ENCODE data around the gene FNDC3B. TPM values are rescaled to one million over a fixed set of nuclear protein-coding genes. Genes with fewer than 3 reads are reported as not detected.
"Not testable (repeated sequence)": the region's sequence is repeated elsewhere in the genome, so short reads cannot be mapped to it uniquely, and the experiment has no call there.

FNDC3B gene
- total RNA-seq, 1 donor from 2014 or later = 147 TPM

DNA sequence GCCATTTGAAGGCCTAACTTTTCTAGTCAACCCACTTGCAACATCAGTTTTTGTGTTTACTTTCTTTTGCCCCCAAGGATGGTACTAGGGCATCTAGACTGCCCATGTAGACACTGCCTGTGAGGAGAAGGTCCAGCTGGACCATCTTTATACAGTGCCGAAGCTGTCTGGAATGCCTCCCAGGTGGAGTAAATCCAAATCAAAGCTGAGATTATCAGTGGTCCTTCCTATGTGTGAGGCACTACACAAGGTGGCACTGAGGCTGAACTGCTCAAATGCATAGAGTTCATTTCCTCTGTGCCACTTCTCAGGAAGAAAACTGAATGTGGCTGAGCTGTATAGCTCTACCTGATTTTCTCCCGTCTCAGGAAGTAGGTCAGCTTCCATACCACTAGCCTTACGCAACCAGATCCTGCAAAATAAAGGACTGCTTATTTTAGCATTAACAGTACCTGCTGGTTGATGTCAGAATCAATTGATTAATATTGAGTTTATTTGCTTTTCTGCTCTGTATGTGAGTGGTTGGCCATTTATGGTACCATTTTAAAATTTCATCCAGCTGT, 302.8 kb downstream of the FNDC3B start:
- DNase-seq = no peak

DNA sequence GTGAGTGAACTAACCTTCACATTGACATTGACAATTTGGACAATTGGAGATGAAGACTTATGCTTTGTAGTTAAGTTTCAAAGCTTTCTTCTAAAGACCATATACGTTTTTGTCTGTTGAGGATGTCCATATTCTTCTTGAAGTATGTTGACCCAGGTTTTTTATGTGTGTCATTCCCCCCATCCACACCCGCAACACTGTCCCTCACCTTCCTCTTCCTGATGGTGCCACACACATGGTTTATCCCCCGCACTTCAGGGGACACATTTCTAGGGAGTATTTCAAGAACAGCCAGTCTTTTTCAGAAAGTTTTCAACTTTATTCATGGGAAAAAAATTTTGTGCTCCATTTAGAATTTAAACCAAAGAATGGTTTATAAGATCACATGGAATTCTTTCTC, 303.7 kb downstream of the FNDC3B start:
- no peak for DNase-seq

DNA sequence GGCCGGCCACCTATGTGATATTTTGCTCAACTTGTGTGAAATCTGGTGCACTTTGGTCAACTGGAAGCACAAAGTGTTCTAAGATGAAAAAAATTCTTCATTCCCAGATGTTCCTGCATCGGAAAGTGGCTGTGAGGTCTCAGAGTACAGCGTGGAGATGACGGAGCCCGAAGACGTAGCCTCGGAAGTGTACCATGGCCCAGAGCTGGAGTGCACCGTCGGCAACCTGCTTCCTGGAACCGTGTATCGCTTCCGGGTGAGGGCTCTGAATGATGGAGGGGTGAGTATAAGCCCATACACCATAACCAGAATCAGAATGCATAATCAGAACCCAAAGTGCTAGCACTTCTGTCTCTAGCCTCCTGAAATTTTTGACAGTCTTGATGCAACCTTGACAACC, 304.6 kb downstream of the FNDC3B start:
- no peak for DNase-seq

DNA sequence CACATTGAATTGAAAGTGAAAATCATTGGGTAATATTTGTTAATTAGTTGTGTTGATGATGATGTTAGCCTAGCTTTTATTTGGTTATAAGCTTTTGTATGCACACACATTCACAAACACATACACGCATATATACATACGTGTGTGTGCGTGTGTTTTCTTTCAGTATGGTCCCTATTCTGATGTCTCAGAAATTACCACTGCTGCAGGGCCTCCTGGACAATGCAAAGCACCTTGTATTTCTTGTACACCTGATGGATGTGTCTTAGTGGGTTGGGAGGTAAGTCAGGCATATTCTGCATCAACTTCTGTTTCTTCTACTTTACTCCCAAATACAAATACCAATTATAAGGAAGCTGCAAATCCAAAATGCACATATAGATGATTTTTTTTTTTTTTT, 306.8 kb downstream of the FNDC3B start:
- no peak for DNase-seq

DNA sequence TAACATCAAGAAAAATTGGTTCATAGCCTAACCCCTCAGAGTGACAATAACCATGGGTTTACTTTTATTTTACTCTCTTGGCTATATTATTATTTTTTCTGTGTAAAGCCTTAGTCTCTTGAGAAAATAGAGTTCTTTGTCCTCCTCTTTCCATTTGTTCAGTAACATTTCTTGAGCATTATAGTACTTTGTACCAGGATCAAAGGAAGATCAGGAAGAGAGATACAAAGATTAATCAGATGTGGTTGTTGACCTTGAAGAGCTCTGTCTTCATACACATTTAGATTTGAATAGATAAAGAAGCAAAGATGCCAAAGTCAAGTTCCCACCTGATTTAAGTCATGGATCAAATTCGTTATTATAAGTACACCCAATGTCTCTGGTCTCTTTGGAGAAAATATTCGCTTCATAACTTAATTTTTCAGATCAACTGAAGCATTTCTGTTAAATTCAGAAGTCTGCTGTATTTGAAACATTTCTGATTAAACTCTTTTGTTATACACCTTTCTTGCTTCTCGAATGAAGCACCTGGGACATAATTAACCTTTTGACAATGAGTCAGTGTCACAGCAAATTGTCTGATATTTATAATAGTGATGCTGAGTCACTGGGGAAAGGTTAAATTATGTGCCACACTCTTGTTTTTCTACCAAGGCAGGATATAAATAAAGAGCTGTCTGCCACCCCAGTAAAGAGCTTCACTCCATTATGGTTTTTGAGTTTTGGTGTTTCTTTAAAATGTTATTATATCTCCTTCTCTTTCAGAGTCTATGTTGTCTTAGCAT, 308.7 kb downstream of the FNDC3B start:
- no peak for DNase-seq

DNA sequence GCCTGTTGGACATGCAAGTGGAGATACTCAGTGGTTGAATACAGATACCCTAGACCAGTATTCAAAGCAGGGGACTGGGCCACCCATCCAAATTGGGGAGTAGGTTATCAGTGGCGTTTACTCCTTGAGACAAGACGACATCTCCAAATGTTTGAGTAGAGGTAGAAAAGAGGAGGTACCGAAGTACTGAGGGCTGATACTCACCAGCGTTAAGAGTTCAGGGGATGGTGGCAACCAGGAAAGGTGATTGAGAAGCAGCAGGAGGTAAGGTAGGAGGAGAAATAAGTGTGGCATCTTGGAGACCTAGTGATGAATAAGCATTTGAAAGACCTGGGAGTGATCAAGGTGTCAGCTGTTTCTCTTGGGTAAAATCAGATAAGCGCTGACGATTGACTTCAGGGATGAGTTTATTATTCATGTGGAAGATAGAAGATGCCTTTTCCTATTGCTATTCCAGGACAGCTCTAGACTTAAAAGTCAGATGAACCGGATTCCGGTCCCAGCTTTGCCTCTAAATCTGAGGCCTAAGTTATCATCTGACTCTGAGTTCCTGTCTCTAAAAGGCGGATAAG, 312.6 kb downstream of the FNDC3B start:
- no peak for DNase-seq

DNA sequence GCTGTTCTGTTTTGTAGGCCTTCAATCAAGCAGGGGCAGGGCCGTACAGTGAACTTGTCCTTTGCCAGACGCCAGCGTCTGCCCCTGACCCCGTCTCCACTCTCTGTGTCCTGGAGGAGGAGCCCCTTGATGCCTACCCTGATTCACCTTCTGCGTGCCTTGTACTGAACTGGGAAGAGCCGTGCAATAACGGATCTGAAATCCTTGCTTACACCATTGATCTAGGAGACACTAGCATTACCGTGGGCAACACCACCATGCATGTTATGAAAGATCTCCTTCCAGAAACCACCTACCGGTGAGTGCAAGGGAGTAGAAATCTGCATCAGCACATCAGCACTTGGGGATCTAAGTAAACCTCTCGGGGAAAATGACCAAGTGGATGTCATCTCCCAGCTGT, 313.4 kb downstream of the FNDC3B start:
- DNase-seq = no peak

DNA sequence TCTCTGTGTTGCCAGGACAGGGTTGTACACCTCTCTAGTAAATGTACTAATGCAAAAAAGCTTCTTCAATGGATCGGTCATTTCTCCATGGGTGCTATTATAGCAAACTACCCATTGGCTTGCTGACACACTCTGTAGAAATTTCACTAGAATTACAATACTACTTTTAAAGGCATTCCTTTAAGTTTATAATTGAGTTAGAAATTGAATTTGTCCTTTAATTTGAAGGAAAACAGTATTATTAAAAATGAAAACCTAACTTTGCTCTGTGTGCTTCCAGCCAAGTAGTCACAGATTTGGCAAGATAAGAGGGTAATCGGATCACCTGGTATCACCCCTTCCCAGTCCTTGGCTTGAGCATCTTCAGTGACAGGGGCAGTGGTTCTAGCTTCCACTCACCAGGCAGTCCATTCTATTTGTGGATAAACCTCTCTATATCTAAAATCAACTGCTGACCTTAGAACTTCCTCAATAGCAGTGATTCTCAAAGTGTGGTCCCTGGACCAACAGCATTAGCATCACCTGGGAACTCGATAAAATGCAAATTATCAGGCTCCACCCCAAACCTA, 315.6 kb downstream of the FNDC3B start:
- DNase-seq = no peak

DNA sequence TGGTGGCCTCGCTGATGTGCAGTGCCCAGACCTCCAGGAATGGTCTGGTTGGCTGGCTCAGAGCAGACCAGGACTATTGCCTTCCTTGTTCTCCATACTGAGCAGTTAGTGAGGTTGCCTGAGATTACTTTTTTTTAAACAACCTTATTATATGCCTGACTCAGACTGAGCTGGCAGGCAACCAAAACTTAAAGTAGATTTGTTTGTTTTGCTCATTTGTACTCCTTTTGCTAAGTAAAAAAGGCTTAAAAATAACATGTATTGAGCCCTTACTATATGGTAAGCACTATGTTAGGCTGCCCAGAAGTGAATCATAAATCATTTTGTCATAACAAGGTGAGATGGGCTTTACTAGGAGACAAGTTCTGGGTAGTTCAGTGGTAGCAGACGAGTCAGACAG, 316.5 kb downstream of the FNDC3B start:
- peak; percentile 77 for DNase-seq

DNA sequence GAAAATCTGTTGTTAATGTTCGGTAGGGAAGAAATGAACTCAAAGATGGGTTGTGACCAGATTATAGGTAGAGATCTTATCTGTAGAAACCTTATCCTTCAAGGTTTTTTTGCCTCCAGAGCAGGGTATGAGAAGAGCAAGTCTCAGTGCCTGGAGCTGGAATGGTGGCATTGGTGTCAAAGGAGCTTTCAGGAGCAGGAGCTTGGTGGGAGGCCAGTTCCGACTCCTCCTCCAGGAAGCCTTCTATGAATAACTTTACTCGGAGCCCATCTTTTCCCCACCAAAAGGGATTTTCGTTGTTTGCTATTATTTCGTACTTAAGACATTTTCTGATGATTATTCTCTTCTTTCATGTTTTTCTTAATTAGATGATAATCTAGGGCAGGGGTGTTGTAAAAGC, 317.0 kb downstream of the FNDC3B start:
- no peak for DNase-seq

DNA sequence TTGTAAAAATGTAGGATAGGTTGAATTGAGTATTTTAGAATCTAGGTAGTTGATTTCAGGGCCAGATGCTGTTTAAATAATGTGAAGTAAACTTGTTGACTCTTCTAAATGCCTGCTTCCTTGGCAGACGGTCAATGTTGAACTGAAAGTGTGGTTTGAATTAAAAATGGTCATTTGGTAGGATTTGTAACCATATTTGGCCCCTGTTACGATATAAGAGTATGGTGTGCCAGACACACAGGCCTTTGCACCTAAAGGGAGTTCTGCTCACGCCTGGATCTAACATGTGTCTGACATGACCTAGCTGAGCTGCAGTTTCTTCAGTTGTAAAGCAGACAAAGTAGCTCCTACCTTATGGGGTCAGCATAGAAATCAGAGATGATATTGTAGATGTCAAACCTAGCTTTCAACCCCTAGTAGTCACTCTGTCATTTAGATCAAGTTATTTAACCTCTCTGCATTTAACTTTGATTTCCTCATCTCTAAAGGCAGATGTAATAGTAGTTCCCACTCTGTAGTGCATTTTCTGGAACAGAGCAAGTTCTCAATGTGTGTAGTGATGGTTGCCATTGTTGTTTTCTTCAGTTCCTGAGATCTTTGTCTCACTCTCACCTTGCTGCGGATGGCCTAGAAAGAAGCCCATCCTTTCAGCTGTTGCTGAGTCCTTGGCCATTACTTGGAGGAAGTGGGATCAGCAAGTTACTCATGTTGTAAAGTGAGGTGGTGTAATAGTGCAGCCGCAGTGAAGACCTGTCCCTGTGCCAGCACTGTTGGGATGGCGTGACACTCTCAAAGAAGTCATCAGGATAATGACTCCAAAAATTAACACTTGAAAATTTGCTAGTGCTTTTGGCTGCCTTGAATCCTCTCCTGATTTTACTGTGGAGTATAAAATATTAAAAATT, 318.7 kb downstream of the FNDC3B start:
- DNase-seq = peak; percentile 30

DNA sequence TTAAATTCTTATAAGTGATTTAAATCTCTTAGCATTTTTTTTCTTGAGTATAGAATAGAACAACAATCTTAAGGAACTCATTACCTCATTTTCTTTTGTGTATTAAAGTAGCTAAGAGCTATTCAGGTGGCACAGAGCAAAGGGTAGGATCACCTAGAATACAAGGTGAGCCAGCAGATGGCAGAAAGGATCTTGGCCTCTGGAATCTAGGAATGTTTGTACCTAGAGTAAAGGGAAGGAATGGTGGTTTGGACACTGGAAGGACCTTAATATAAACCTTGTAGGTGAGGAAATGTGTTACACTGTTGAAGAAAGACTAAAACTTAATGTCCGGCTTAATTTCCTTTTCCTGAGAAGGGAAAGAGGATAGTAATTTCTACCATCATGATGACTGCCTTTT, 319.9 kb downstream of the FNDC3B start:
- DNase-seq = no peak

DNA sequence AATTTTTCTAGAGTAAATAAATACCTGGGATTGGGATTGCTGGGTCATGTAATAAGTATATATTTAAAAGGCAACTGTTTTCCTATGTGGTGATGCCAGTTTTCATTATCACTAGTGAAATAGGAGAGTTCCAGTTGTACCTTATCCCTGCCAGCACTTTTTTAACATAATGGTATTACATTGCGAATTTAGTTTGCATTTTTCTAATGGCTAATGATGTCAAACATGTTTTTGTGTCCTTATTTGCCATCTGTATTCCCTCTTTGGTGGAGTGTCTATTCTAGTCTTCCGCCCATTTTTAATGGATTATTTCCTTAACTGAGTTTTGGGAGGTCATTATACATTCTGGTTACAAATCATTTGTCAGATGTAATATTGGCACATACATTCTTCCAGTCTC, 320.6 kb downstream of the FNDC3B start:
- DNase-seq = no peak

DNA sequence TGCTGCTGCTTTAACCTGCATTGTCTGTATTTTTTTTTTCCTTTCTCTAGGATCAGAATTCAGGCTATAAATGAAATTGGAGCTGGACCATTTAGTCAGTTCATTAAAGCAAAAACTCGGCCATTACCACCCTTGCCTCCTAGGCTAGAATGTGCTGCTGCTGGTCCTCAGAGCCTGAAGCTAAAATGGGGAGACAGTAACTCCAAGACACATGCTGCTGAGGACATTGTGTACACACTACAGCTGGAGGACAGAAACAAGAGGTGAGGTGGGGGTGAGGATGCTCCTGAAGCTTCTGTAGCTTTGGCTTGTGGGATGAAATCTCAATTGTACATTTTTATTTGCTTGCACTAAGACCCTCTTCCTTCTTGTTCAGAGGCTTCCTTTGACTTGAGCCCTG, 323.2 kb downstream of the FNDC3B start:
- no peak for DNase-seq

DNA sequence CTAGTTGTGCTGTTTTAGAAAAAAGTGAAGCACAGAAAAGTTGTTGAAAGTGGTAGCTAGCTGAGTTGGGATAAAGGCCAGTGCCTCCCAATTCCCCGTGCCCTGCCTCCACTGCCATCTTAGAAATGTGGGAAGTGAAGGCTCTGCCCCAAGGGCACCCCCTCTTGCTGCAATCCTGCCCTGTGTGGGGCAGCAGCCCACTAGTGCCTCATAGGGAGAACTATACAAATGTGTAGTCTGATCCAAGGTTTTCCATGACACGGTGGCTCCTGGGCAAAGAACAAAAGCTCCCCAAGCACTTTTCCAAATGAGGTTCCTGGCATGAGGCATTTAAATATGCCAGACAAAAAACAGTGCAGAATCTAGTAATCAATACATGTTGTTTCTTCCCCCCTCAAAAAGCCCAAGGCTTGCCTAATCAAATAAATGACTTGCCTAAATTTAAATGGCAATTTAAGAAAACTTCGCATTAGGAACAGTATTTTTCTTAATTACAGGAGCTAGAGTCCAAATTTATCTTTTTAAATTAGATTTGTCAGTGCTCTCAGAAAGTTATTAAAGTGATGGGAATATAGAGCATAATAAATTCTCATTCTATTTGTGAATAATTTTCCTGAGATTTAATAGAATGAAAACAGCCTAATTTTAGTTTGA, 325.1 kb downstream of the FNDC3B start:
- DNase-seq = no peak

DNA sequence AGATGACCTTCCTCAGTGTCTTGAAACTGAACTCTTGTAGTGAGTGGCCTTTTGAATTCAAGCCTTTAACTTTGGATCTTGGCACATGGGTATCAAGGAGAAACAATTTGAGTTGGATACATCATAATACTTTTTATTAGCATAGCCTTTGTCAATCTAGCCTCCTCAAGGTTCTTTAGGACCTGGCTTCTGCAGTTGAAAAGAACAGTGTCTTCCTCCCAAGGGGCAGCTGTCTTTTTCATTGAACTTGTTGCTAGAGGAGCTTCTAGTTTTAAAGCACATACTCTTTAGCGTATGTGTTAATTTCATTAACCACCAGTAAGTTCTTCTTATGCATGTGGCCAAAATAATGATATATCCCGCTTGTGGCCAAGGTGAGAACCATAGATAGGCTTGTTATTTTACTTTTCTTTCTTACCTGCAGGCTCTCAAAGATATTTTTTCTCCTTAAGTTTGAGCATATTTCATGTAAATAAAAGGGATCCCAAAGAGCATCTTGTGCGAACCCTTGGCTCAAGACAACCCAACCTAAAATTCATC, 325.7 kb downstream of the FNDC3B start:
- DNase-seq = no peak

DNA sequence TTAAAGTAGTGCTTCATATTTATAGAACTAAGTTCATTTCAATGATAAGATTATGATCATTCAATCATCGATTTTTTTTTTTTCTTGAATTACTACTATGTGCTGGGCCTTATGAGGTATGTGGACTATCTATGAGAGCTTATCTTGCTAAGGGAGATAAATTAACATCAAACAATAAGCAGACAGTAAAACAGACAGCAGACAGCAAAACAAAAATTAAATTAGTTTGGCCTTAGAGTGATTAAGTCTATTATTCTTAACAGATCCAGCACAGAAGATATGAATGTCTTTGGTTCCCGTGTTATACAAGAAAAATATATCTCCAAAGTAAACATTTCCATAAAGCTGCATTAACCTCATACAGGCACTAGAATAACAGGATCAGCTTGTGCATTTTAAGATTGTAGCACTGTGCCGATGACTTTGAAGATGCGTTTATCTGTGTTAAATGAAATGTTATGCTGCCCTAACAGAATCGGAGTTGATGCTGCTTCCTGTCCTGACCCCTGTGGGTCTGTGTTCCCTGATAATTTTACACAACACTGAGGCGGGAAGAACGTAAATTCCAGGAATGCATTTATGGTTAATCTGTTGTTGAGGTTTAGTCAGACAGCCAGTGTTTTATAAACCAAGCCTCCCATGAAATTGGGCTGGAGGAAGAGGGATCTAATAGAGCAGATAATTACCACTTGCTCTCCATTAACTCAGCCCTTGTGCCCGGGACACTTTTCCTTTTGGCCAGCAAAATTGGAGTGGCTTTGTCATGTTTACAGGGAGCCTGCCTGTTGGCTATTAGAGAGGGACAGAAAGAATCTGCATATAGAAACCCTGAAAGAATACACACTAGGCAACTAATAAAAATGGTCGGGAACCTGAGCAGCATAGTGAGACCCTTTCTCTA, 328.1 kb downstream of the FNDC3B start:
- DNase-seq = no peak

DNA sequence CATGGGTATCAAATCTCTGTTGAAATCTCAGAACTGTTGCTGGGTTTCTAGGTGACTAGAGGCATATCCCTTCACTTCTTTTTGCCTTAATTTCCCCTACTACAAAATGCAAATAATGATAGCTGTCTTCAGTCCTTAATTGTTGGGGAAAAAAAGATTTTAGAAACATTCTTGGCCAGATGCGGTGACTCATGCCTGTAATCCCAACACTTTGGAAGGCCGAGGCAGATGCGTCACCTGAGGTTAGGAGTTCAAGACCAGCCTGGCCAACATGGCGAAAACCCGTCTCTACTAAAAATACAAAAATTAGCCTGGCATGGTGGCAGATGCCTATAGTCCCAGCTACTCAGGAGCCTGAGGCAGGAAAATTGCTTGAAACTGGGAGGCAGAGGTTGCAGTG, 329.2 kb downstream of the FNDC3B start:
- DNase-seq = not testable (repeated sequence)

DNA sequence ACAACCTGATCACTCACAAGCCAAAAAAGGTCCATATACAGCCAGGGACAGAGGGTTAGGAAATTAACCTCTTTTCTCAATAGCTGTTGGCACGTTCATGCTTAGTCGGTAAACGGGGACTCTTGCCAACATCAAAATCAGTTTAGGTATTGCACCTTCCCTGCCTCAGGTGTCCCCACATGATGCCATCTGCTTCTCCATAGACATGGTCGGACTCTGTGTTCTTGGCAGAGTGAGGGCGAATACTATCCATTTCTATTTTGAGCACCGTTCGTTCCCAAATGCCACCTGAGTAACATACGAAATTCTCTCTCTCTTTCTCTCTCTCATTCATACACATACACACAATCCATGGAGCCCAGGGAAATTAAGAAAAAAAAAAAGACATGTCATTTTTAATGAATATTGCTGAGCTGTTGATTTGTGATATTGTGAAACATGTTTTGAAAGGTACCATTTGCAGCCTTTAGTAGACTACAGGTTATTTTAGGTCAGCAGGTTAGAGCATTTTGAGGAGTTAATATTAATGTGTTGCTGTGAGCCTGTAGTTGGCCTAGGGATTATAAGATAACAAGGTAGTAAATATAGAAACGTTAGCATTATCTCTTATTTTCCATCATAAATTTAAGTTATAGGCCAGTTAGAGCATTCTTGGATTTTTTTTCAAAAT, 330.3 kb downstream of the FNDC3B start:
- no peak for DNase-seq

DNA sequence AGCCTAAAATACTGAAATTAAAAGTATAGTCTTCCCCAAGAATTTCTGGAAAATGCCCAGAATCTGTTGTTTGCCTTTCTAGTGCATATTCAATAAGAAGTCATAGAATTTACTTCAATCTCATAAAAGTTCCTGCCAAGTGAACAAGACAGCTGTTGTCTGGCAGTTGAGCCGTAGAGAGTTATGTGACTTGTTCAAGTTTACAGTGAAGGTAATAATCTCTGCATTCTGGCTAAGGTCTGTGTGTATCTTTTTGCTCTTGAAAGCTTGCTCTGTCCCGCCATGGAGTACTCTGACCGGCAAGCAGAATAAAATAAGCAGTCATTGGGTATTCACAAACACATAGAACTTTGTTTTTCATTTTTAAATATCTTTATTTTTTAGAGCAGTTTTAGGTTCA, 331.0 kb downstream of the FNDC3B start:
- peak; percentile 21 for DNase-seq
